ENCODE data around the gene TXNDC15.
"Not testable (repeated sequence)": the region's sequence is repeated elsewhere in the genome, so short reads cannot be mapped to it uniquely, and the experiment has no call there.

TXNDC15 gene, protein sequence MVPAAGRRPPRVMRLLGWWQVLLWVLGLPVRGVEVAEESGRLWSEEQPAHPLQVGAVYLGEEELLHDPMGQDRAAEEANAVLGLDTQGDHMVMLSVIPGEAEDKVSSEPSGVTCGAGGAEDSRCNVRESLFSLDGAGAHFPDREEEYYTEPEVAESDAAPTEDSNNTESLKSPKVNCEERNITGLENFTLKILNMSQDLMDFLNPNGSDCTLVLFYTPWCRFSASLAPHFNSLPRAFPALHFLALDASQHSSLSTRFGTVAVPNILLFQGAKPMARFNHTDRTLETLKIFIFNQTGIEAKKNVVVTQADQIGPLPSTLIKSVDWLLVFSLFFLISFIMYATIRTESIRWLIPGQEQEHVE
- total RNA-seq = 54.6 to 64.4 reads per million in 2 experiments

DNA sequence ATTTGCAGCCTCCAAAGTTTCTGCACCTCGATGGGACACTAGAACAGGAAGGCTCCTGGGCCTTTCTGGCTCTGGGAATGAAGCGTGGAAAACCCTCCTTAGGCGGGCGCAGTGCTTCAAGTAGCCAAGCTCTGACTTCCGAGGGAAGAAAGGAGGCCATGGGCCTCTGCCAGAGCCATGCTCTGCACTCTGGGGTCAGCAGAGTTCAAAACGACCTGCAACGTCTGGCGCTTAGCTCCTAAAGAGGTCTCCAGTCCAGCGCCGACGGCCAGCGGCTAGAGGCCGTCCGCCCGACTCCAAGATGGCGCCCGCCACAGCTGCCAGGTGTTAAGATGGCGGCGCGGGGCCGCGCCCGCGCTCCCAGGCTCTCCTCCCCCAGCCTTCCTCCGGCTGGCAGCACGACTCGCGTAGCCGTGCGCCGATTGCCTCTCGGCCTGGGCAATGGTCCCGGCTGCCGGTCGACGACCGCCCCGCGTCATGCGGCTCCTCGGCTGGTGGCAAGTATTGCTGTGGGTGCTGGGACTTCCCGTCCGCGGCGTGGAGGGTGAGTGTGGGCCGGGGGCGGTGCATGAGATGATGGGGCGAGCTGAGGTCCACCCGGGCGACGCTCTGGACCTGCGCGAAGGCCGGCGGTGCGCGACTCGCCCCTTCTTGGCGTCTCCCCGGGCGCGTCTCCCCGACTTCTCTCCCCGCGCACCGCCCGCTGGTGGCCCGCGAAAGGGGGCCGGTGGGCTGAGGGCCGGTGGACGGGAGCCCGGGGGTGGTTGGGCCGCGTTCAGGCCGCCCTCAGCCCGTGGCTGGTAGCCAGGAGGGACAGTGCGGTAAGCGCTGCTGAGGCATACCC lies at the start of gene TXNDC15:
TSS of gene TXNDC15 (plus strand) at position 385 of the 844 bp plus-strand sequence. CDS start at position 442, 57 bp downstream.
- peak; percentile 67 for DNase-seq (ENCODE audit: low read depth)

DNA sequence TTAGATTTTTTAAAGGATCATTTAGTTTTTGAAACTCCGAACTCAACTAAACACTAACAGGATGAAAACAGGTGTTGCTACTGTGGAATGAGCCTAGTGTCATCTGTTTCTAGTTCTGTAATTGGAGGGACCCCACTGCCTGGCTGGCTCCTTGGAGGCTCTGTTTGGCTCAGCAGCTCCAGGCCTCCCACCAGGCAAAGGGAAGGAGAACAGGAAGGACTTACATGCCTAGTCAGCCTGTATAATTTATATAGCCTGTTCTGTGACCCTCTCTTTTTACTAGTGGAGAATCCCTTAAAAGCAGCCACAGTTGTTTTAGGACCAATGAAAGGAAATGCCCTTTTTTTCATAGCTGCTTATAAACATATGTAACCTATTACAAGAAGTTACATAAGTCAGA lies 49.5 kb upstream of the TXNDC15 start:
- DNase-seq (ENCODE audit: low read depth) = no peak

DNA sequence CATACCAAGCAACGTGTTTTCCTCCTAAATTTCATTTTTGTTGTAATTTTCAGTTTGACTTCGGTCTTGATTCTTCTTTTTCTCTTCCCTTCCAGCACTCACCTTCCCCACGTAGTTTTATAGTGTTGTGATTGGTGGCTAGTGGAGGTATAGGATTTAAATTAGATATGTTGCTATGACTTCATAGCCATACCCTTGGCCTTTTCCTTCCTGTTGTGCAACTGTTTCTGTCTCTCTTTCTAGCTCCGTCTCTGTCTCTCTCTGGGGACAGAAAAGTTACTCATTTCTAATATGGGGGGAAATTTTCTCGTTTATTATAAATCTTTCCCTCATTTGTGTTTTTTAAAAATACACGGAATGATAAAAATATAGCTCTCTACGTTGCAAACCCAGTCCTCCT lies 49.0 kb upstream of the TXNDC15 start:
- DNase-seq (ENCODE audit: low read depth) = no peak

DNA sequence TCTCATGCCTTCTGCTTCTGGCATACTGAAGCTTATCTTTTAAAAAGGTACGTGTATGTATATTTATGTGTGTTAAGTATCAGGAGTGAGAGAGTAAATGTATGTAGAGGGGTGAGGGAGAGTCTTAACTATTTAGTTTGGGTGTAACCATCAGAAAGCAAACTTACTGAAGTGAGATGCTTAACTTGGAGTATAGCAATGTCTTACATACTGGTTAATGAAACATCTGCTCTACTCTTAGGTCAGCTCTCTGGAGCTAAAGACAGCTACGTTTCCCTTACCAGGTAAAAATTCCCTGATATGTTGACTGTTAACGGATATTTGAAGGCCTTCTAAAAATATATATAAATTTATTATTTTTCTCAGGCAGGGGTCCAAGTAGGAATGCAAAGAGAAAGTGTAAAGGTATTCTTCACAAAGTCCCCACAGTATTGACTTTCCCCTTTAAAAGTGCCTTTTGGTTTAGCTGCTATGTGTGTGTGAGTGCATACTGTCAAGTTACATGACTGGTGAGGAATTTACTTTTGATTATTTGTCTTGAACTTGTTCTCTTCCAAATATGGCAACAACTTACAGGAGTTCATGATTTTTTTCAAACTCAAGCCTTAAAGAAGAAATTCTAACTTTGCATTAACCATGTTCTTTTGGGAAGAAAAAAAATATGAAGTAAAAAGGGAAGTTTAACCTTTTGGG lies 40.7 kb upstream of the TXNDC15 start:
- DNase-seq (ENCODE audit: low read depth) = no peak

DNA sequence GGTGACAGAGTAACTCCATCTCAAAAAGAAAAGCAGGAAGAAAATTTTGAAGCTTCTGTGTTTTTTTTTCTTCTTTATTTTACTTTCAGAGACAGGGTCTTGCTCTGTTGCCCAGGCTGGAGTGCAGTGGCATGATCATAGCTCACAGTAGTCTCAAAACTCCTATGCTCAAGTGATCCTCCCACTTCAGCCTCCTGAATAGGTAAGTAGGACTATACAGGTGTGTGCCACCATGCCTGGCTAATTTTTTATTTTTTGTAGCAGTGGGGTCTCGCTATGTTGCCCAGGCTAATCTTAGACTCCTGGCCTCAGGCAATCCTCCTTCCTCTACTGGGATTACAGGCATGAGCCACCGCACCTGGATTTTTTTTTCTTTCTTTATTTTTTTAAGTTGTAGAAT lies 38.5 kb upstream of the TXNDC15 start:
- no peak for DNase-seq (ENCODE audit: low read depth)

DNA sequence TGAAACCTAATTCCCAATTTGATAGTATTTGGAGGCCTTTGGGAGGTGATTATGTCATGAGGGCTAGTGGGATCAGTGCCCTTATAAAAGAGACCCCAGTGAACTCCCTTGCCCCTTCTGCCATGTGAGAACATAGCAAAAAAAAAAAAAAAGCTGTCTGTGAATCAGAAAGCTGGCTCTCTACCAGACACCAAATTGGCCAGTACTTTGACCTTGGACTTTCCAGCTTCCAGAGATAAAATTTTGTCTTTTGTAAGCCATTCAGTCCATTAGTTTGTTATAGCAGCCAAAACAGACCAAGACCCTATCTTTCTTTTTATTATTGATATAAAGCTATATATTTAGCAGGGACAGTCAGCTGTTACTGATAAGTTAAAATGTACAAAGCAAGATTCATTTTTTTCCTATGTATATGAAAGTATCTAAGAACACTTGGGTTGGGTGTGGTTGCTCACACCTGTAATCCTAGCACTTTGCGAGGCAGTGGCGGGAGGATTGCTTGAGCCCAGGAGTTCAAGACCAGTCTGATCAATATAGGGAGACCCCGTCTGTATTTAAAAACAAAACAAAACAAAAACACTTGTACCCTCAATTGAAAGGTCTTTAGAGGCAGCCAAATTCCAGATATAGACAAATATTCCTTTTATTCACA lies 36.5 kb upstream of the TXNDC15 start:
- DNase-seq (ENCODE audit: low read depth) = no peak

DNA sequence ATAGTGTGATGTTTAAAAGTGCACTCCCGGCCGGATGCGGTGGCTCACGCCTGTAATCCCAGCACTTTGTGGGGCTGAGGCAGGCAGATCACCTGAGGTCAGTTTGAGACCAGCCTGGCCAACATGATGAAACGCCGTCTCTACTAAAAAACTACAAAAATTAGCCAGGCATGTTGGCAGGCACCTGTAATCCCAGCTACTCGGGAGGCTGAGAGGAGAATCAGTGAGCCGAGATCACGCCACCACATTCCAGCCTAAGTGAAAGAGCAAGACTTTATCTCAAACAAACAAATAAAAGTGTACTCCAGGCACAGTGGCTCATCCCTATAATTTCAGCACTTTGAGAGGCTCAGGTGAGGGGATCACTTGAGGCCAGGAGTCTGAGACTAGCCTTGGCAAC lies 35.8 kb upstream of the TXNDC15 start:
- not testable (repeated sequence) for DNase-seq (ENCODE audit: low read depth)

DNA sequence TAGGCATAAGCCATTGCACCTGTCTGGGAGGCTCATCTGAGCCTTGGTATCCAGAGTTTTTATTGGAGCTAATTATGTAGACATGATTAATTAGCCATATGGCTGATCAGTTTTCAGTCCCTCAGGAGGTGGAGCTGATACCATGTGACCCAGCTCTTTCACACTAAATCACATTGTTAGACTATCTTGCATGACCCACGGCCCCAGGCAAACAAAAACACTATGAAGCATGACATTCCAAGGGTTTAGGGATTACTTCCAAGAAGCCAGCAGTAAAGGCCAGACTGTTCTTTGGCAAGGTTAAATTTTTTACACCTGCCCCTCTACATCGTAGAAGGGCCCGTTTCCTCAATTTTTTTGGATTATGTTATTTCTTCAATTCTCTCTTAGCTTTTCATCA lies 33.4 kb upstream of the TXNDC15 start:
- no peak for DNase-seq (ENCODE audit: low read depth)

DNA sequence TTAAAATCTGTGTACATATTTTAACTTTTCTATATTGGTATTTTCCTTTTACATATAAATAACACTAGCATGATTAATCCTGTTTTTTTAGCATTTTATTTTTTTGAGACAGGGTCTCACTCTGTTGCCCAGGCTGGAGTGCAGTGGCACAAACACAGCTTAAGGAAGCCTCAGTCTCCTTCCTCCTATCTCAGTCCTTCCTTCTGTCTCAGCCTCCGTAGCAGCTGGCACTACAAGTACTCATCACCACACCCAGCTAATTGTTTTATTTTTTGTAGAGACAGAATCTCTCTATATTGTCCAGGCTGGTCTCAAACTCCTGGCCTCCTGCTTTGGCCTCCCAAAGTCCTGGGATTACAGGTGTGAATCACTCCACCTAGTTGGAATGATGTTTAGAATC lies 29.9 kb upstream of the TXNDC15 start:
- no peak for DNase-seq (ENCODE audit: low read depth)

DNA sequence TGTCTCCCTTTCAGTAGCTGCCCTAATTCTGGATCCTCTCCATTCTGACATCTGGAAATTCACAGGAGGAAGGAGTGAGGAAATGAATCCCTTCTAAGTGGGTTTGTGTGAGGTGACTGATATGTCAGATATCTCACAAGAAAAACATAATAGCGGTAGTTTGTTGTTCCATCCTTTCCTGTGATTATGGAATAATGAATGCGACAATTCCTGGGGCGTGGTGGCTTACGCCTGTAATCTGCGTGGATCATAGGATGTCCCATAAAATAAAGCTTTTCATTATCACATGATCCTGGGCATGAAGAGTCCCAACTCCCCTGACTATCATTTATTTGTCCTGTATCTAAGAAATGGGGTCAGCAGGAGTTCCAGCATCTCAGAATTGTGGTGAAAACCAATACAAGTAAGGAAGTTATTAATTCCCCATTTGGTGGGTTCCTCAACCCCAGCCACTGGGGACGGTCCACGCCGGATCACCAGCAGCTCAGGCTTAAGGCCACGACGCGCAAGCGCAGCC lies 28.8 kb upstream of the TXNDC15 start:
- DNase-seq (ENCODE audit: low read depth) = no peak

DNA sequence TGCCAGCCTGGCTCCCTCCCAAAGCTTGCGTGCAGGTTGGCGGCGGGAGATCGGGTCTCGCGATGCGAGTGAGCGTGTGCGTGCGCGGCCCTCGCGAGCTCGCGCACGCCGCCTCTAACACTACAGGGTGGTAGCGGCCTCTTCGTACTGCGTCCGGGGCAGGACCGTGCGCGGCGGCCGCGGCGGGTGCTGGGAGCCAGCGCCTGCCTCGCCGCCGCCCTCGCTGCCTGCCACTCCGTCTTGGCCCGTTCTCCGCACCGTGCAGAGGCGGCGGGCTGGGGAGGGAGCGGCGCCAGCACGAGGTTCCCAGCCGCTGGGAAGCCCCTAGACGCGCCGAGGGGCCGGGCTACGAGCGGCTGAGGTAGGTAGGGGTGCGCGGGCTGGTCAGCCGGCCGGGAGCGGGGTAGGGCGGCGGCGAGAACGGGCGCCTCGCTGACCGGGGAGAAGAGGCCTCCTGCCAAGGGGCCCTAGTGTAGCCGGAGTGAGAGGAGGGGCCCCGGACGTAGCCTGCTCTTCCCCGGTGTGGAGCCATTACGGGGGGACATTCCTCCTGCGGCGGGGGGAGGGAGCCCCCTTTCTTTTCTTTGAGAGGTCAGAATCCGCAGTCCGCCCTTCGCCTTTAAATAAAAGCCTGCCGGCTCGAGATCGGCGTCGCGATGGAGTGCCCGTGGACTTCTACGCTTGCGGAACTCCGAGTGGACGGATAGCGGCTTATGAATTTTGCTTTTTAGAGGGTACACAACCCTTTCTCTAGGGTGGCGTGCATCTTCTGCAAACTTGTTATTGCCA lies 28.1 kb upstream of the TXNDC15 start, which contains the start of gene C5orf24:
TSS of gene C5orf24 (plus strand) at position 117 of the 789 bp plus-strand sequence. CDS start 8,933 bp downstream, outside the sequence.
- DNase-seq (ENCODE audit: low read depth) = peak; percentile 86

DNA sequence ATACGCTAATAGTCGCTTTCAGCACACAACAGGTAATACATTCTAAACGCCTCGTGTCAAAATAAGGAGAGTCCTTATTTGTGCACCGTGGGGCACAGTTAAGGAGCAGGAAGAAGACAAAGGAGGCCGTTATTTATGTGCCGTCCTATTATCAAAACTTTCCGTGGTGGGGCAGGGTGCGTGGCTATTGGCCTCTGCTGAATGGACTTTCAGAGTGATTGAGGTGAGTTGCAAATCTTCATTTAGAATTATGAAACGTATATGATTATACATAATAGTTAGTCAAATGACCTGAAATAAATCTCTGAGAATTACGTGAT lies 27.6 kb upstream of the TXNDC15 start:
- no peak for DNase-seq (ENCODE audit: low read depth)

DNA sequence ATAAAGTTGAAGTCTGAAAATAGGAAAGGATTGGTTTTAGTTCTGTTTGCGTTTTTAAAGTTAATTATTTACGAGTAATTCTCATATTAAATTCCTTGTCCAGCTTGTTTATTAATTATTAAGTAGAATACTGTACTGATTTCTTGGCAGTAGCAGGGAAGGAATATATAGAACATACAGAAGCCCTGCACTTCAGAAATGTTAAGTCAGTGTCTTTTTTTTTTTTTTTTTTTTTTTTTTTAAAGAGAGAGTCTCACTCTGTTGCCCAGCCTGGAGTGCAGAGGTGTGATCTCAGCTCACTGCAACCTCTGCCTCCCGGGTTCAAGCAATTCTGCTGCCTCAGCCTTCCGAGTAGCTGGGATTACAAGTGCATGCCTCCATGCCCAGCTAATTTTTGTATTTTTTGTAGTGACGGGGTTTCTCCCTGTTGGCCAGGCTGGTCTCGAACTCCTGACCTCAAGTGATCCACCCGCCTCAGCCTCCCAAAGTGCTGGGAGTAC lies 24.7 kb upstream of the TXNDC15 start:
- DNase-seq (ENCODE audit: low read depth) = not testable (repeated sequence)

DNA sequence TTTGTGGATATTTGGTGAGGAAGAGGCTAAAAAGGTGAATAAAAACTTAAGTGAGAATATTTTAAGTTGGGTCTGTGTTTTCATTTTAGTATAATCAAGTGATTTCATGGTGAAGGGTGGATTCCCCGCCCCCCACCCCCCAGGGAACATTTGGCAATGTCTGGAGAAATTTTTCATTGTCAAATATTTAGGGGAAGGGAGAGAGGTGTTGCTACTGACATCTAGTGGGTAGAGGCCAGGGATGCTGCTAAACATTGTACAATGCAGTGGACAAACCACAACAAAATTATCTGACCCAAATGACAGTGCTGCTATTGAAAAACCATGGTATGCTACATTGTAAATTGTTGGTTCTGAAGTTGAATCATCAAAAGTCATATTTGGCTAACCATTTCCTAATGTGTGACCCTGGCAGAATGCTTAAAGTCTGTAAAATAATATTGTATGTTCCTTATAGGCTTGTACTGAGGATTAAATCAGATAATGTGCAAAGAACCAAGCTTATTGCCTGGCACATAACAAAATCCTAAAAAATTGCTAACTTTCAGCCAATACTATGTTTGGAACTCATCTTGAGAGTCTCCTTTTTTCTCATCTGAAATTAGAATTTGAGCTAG lies 22.8 kb upstream of the TXNDC15 start:
- DNase-seq (ENCODE audit: low read depth) = no peak

DNA sequence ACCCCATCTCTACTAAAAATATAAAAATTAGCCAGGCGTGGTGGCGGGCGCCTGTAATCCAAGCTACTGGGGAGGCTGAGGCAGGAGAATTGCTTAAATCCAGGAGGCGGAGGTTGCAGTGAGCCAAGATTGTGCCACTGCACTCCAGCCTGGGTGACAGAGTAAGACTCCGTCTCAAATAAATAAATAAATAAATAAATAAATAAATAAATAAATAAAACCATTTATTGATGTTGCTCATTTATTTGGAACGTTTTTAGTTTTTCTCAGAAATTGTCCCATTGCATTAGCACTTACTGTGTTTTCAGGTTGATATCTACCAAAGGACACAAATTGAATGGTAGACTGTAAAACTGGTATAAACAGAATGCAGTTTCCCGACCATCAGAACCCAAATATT lies 17.7 kb upstream of the TXNDC15 start:
- not testable (repeated sequence) for DNase-seq (ENCODE audit: low read depth)

DNA sequence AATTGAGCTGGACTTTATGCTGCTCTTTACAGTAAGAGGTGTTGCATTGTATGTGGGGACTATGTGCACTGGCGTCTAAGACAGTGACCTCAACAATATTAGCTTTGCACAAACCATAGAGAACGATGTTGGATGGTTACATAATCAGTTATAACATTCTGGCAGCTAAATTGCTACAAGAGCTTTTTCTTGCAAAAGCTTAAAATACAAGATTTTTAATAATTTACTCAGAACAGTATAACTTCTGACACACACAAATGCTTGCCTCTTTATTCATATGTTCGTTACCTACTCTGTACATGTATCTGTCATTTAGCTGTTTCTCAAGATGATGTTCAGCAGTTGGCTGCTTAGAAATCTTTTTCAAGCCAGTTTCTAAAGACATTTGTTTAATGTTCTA lies 16.8 kb upstream of the TXNDC15 start:
- no peak for DNase-seq (ENCODE audit: low read depth)

DNA sequence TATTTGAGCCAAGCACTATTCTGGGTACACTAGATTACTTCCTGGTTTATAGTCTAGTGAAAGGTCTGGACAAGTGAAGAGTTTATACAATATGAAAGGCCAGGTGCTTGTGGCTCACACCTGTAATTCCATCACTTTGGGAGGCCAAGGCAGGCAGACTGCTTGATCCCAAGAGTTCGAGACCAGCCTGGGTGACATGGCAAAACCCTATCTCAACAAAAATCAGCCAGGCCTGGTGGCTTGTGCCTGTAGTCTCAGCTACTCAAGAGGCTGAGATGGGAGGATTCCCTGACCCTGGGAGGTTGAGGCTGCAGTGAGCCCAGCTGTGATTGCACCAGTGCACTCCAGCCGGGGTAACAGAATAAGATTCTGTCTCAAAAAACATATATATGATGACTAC lies 9.5 kb upstream of the TXNDC15 start:
- DNase-seq (ENCODE audit: low read depth) = no peak

DNA sequence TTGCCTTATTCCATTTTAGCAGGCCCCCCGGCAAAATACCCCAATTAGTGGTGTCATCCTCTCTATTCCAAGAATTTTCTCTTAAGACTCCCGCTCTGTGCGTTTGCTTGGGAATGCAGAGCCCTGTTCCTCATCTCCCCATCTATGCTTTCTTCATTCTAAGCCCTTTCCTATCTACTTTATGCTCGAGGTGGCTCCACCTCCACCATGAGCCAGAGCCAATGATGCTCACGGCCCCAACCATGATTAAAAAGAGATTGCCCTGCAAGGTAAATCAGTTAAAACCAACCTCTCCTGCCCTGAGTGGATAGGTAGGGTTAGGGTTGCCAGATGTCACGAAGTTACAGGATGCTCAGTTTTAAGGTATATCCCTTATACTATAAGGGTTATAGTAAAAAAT lies 677 bp upstream of the TXNDC15 start:
- DNase-seq (ENCODE audit: low read depth) = peak; percentile 16

DNA sequence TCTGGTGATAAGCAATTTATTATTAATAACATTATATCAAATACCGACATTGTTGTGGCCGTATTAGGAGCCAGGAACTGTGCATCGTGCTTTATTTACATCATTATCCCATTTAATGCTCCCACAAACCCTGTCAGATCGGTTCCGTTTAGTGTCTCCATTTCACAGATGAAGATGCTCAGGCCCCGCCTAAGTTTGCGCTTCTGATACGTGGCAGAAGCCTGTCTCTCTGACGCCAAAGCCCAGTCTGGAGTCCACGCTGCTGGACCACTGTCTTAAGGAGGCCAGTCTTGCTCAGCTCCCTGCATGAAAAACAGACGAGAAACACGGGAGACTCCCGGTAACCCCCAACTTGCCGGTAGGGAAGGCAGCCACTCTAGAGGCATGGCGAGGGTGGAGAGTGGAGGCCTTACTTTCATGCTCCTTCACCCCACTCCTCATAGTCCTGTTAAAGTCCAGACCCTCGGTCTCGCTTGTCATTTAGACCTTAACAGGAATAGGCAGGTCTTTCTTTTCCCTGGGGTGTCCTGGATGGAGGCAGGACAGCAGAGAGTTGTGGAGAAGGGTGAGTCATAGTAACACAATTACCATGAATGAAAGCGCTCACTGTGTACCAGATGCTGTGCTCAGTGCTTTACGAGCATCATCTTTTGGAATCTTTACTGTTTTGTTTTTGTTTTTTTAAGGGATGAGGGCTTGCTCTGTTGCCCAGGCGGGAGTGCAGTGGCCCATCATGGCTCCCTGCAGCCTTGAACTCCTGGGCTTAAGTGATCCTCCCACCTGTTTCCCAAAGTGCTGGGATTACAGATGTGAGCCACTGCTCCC lies 872 bp downstream of the TXNDC15 start:
- no peak for DNase-seq (ENCODE audit: low read depth)

All from T follicular helper cell (primary cell).